SK-N-MC (cell line): ENCODE data around the gene HAGHL.
A peak's percentile ranks its signal among the peaks of the same experiment; 100 is the strongest.
"Not testable (repeated sequence)": the region's sequence is repeated elsewhere in the genome, so short reads cannot be mapped to it uniquely, and the experiment has no call there.

Experiments
- DNase-seq: peaks from one replicate; pipeline ENCODE4 v3.0.0-alpha.2; 2011; ENCODE audit warnings: low read depth, low spot score
- H3K27ac ChIP-seq: fragments of 200-600 bp; sonication (generic); 2 replicates; pipeline ENCODE4 v1.5.1; 2016; ENCODE audit warnings: mixed run types
- H3K36me3 ChIP-seq: fragments of 200-600 bp; sonication (generic); 2 replicates; pipeline ENCODE4 v1.6.1; 2017; ENCODE audit warnings: antibody characterized with exemption, low read length, mixed read lengths; ENCODE audit not compliant: insufficient read depth
- H3K4me3 ChIP-seq: fragments of 200-600 bp; sonication (generic); 2 replicates; pipeline ENCODE4 v1.5.1; 2016
- H3K9ac ChIP-seq: fragments of 200-600 bp; sonication (generic); 2 replicates; pipeline ENCODE4 v1.8.0; 2017; ENCODE audit warnings: mixed run types, mixed read lengths; ENCODE audit not compliant: insufficient read length
- H3K9me3 ChIP-seq: fragments of 200-600 bp; sonication (generic); 2 replicates; pipeline ENCODE4 v1.6.1; 2017; ENCODE audit warnings: low read depth, mild to moderate bottlenecking, antibody characterized with exemption, low read length, moderate library complexity, mixed read lengths
- EZH2 ChIP-seq: fragments of 200-600 bp; sonication (generic); IDR thresholded peaks from one replicate; pipeline ENCODE4 v1.6.1; 2017; ENCODE audit warnings: antibody characterized with exemption
- FOXP2 ChIP-seq: optimal IDR thresholded peaks from 2 replicates; pipeline ENCODE3; 2011; ENCODE audit warnings: mild to moderate bottlenecking, moderate library complexity; ENCODE audit not compliant: insufficient read depth; ENCODE audit errors: extremely low read length, control extremely low read depth
- POLR2AphosphoS5 ChIP-seq: IDR thresholded peaks from 2 replicates; pipeline ENCODE4 v1.6.1; 2012; ENCODE audit warnings: mild to moderate bottlenecking, low read depth, low read length, borderline replicate concordance

The HAGHL gene

DNA sequence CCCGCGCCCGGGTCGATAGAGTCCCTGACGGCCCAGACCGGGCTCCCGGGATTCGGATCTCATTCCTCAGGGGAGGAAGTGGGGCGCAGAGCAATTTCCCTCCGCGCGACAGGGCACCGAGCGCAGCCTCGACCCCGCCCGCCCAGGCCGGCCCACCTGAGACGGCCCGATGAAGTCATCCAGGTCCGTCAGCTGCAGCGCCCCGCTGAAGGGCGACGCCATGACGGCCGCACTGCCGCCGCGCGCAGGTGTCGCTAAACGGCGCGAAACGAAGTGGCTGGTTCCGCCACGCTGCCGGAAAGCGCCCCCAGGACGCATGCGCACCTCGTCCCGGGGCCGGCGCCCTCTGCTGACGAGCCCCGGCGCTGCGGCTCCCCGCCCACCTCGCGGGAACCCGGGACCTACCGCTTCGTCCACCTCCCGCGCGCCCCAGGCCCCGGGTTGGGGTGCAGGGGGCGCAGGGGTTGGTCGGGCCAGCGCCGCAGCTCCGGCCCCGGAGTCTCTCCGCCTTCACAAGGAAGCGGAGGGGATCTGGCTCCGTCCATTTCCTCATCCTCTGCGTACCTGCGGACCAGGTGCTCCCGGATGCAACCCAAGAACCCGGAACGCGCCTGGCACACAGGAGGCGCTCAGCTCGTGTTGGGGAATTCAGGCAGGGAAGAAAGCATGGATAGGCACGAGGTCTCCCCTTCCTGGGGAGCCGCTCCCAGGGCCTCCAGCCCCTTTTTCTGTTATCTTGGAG lies 14.0 kb downstream of the HAGHL start, which contains the start of gene CIAO3:
CIAO3 (minus strand) TSS at position 234 of the 742 bp plus-strand sequence; CDS start at position 222, 12 bp downstream.
- no peaks in the 10 kb centered on the region; the same call in 1 of the 2 replicates for H3K36me3 ChIP-seq
- no peaks in the 10 kb centered on the region for H3K9me3 ChIP-seq
- H3K4me3 ChIP-seq, result peak within 1 kb of the TSS; percentile 88
- peak within 1 kb of the TSS; percentile 92 for H3K9ac ChIP-seq
- no peak within 1 kb of the TSS for H3K27ac ChIP-seq
- no peak for TF ChIP-seq EZH2
- peak; percentile 60 for TF ChIP-seq FOXP2
- peak; percentile 77 for TF ChIP-seq POLR2AphosphoS5
- DNase-seq, result peak; percentile 22

DNA sequence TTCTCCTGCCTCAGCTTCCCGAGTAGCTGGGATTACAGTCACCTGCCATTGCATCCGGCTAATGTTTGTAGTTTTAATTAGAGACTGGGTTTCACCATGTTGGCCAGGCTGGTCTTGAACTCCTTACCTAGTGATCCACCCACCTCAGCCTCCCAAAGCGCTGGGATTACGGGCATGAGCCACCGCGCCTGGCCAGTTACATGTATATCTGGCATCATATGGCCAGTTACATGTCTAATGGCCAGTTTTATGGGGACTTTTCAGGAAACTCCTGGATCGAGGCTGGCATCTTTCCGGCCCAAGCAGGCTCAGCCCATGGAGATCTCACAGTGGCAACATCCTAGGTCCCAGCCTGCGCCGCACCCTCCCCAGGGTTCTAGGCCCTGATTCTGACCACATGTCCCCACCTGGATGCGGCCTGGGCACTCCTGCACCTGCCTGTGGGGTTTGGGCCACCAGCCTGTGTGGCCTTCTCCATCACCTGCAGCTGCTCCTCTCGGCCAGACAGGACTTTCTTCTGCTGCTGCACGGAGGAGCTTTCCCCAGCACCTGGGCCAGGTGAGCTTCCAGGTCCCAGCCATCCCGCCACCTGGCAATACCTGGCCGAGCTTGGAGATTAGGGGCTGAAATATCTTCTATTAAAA lies 15.2 kb downstream of the HAGHL start:
- H3K36me3 ChIP-seq, result no peaks in the 10 kb centered on the region; the same call in 1 of the 2 replicates
- no peak overlapping the region for H3K27ac ChIP-seq
- no peaks in the 10 kb centered on the region for H3K9me3 ChIP-seq
- TF ChIP-seq EZH2 (no peak), FOXP2 (no peak), POLR2AphosphoS5 (no peak)
- no peak overlapping the region for H3K4me3 ChIP-seq
- DNase-seq, result no peak
- no peak overlapping the region for H3K9ac ChIP-seq

DNA sequence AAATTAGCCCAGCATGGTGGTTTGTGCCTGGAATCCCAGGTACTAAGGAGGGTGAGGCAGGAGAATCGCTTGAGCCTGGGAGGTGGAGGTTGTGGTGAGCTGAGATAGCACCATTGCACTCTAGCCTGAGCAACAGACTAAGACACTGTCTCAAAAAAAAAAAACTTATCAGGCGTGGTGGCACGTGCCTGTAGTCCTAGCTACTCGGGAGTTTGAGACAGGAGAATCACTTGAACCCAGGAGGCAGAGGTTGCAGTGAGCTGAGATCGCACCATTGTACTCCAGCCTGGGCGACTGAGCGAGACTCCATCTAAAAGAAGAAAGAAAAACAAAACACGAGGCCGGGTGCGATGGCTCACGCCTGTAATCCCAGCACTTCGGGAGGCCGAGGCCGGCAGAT lies 16.0 kb downstream of the HAGHL start:
- H3K4me3 ChIP-seq, H3K36me3 ChIP-seq, DNase-seq, H3K9me3 ChIP-seq, H3K27ac ChIP-seq, H3K9ac ChIP-seq: not testable (repeated sequence)

DNA sequence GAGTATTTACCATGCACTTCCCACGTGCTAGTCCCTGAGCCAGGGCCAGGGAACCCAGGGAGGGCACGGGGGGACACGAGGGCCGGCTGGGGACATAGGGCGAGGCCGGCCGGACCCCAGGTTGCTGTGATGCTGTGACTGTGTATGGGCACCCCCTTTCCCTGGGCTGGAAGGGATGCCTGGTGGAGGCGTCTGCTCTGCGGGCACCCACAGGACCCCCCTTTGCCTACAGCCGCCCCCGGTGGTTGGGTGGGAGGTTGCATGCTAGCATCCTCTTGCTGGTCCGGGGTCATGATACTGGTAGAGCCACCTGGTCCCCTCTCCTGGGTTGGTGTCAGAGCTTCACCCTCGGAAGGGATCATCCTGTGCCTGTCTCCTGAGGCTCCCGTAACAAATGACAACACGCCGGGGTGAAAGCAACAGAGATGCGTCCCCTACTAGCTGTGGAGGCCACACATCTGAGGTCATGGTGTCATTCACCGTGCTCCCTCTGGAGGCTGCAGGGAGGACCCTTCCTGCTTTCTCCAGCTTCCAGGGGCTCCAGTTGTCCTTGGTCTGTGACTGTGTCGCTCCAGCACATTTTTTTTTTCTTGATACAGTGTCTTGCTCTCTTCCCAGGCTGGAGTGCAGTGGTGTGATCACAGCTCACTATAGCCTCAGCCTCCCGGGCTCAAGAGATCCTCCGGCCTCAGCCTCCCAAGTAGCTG lies 17.0 kb downstream of the HAGHL start:
- Histone ChIP-seq H3K36me3 (no peaks in the 10 kb centered on the region), H3K27ac (no peak overlapping the region), H3K9ac (no peak overlapping the region), H3K4me3 (no peak overlapping the region), H3K9me3 (no peaks in the 10 kb centered on the region)
- DNase-seq, result no peak
- TF ChIP-seq EZH2 (no peak), FOXP2 (no peak), POLR2AphosphoS5 (no peak)

DNA sequence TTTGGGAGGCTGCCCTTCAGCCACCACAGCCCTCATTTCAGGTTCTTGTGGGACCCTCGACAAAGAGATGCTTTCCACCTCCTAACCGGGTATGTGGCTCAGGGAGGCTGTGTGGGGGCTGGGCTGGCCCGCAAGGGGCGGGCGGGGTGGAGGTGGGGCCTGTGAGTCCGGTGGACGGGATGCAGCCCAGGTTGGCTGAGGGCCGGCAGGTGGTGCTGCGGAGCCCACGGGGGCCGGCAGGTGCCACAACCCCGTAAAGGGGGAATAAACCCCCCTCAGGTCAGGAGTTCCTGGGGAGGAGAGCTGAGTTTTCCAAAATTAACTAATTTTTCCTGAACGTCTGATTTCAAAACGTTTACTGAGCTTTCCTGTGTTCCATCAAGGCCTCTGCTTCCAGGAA lies 18.8 kb downstream of the HAGHL start:
- no peak for TF ChIP-seq EZH2
- no peak for TF ChIP-seq POLR2AphosphoS5
- TF ChIP-seq FOXP2, result no peak
- Histone ChIP-seq H3K9me3 (no peaks in the 10 kb centered on the region), H3K4me3 (no peak overlapping the region), H3K36me3 (no peaks in the 10 kb centered on the region), H3K27ac (no peak overlapping the region), H3K9ac (no peak overlapping the region)
- DNase-seq, result no peak

DNA sequence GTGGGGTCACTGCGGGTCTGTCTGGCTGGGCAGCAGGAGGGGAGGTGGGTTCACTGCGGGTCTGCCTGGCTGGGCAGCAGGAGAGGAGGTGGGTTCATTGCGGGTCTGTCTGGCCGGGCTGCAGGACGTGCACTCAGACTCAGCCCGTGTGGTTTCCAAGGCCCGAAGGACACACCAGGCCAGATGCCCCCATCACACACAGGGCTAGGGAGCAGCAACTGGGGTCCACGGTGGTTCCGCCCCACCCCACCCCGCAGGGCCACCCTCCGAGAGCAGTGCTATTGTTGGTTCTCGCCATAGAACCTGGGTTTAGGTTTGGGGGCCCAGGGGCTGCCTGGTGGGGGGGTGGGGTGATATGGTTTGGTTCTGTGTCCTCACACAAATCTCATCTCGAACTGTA lies 19.7 kb downstream of the HAGHL start:
- Histone ChIP-seq H3K4me3 (no peak overlapping the region), H3K9ac (no peak overlapping the region), H3K9me3 (no peaks in the 10 kb centered on the region), H3K36me3 (no peaks in the 10 kb centered on the region), H3K27ac (no peak overlapping the region)
- no peak for DNase-seq
- TF ChIP-seq EZH2 (no peak), POLR2AphosphoS5 (no peak), FOXP2 (no peak)

DNA sequence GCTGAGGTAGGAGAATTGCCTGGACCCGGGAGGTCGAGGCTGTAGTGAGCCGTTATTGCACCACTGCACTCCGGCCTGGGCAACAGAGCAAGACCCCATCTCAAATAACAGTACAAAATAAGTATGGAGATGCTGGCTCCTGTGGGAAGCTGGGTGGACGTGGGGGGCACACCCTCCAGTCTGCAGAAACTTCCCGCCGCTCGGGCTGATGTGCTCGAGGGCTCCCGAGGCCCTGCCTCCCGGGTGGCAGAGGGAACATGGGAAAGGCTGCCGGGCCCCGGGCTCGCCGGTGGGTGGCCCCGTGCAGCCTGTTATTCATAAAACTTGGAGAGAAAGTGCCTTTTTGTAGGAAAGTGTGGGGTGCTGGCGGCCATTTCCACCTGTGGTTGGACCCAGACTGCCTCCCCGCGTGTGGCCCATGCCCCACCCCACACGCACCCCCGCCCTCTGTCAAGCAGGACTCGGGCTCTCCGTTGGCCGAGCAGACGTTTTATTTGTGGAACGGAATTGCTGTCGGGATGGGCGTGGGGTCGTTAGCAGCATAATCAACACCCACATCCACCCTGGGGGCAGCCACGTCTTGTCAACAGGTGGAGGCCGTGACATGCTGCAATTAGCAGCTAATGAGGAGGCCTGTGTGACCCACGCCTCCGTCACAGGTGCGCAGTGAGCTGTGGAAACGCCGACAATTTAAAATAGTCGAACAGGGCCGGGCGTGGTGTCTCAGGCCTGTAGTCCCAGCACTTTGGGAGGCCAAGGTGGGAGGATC lies 21.3 kb downstream of the HAGHL start:
- Histone ChIP-seq H3K9me3 (no peaks in the 10 kb centered on the region), H3K36me3 (no peaks in the 10 kb centered on the region), H3K27ac (no peak overlapping the region), H3K4me3 (no peak overlapping the region), H3K9ac (no peak overlapping the region)
- no peak for DNase-seq
- no peak for TF ChIP-seq POLR2AphosphoS5
- TF ChIP-seq FOXP2, result no peak
- no peak for TF ChIP-seq EZH2

DNA sequence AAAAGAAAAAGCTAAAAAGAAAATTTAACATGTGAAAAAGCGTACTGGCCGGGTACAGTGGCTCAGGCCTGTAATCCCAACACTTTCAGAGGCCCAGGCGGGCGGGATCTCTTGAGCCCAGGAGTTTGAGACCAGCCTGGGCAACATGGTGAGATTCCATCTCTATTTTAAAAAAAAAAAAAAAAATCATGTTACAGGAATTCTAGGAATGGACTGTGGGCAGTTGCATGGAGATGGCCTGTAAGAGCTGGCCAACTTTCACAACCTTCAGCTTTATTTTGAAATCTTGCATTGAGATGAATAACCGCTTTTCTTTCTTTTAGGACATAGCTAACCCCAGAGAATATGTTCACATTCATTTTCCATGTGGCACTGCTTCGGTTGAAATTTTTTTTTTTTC lies 22.1 kb downstream of the HAGHL start:
- Histone ChIP-seq H3K36me3 (no peaks in the 10 kb centered on the region), H3K27ac (no peak overlapping the region), H3K9ac (no peak overlapping the region), H3K9me3 (no peaks in the 10 kb centered on the region), H3K4me3 (no peak overlapping the region)
- DNase-seq, result no peak
- TF ChIP-seq POLR2AphosphoS5, result no peak
- TF ChIP-seq FOXP2, result no peak
- TF ChIP-seq EZH2, result no peak
